Hematopoietic multipotent progenitor cell (in vitro differentiated cells): ENCODE measurements around the gene TCEAL2. TPM values are rescaled to one million over a fixed set of nuclear protein-coding genes. Genes with fewer than 3 reads are reported as not detected.
"Not testable (repeated sequence)": the region's sequence is repeated elsewhere in the genome, so short reads cannot be mapped to it uniquely, and the experiment has no call there.

Source experiments
- DNase-seq, 3 donors: peaks; one replicate each; pipeline ENCODE4 v3.0.0-alpha.2; 2011 to 2015; ENCODE audit warnings: low read depth in 2 of 3, low spot score in 2 of 3
- total RNA-seq: library from RNA; depleted of rRNA; stranded (reverse); fragments of >200 nt; gene quantifications from one replicate; pipeline ENCODE4 v1.2.3, GENCODE V29; 2012

TCEAL2 gene
- 0.27 TPM for total RNA-seq

- peak in 2 of 3 donors; percentile 22 to 34 for DNase-seq
Measured at GRCh38 chrX:102125436-102125835, at the start of gene TCEAL2. Gene TCEAL2, plus strand, starts transcription at chrX:102125679. Its CDS starts 1,152 bp downstream, at chrX:102126831.

- DNase-seq, result no peak
Measured at GRCh38 chrX:102077426-102077825, 48.1 kb upstream of the TCEAL2 start.

GRCh38 chrX:102085706-102086105, 39.8 kb upstream of the TCEAL2 start:
- DNase-seq, result peak in 2 of 3 donors; percentile 1 to 24

- DNase-seq, result no peak
Measured at GRCh38 chrX:102113367-102113766, 12.1 kb upstream of the TCEAL2 start.

GRCh38 chrX:102115748-102116147, 9.7 kb upstream of the TCEAL2 start:
- DNase-seq, result no peak

GRCh38 chrX:102125014-102125413, 465 bp upstream of the TCEAL2 start:
- not testable (repeated sequence) for DNase-seq

GRCh38 chrX:102126080-102126818, 770 bp downstream of the TCEAL2 start:
- not testable (repeated sequence) for DNase-seq

- no peak for DNase-seq
Measured at GRCh38 chrX:102126863-102127262, 1.4 kb downstream of the TCEAL2 start.

- peak in 1 of 3 donors; percentile 31 for DNase-seq
Measured at GRCh38 chrX:102129473-102129872, 4.0 kb downstream of the TCEAL2 start.

- peak in 1 of 3 donors; percentile 42 for DNase-seq
Measured at GRCh38 chrX:102138064-102138463, 12.6 kb downstream of the TCEAL2 start.

GRCh38 chrX:102140876-102141275, 15.4 kb downstream of the TCEAL2 start:
- DNase-seq, result not testable (repeated sequence)

- DNase-seq, result not testable (repeated sequence)
Measured at GRCh38 chrX:102141631-102142030, 16.2 kb downstream of the TCEAL2 start.

GRCh38 chrX:102142274-102142673, 16.8 kb downstream of the TCEAL2 start, which contains the start of gene TCEAL6:
Gene TCEAL6, minus strand, starts transcription at chrX:102142481.
- not testable (repeated sequence) for DNase-seq

- DNase-seq, result peak; percentile 0 to 4 (median 2)
Measured at GRCh38 chrX:102154218-102154860, 28.9 kb downstream of the TCEAL2 start.

GRCh38 chrX:102154900-102155805, 29.7 kb downstream of the TCEAL2 start:
- peak; percentile 11 to 48 (median 14) for DNase-seq

GRCh38 chrX:102155806-102156179, 30.3 kb downstream of the TCEAL2 start, which contains the start of gene BEX5:
Gene BEX5, minus strand, starts transcription at chrX:102155977. Its CDS starts 1,712 bp downstream, at chrX:102154265.
- peak; percentile 30 to 86 (median 70) for DNase-seq

Other genes starting within 250 kb of the TCEAL2 start
- gene ZMAT1, start 193.7 kb upstream of the TCEAL2 start, total RNA-seq, result 4.6 TPM
- not detected for gene TCEAL6, start 16.8 kb downstream of the TCEAL2 start, total RNA-seq
- gene BEX5, start 30.3 kb downstream of the TCEAL2 start, total RNA-seq, result 1.3 TPM
- gene TCP11X1, start 89.6 kb downstream of the TCEAL2 start, total RNA-seq, result not detected
- gene NXF2, start 121.5 kb downstream of the TCEAL2 start, total RNA-seq, result not detected